H1 (cell line): Measurements from ENCODE around the gene CHRNA4. TPM values are rescaled to one million over a fixed set of nuclear protein-coding genes. Genes with fewer than 3 reads are reported as not detected.

Experiments used
- CEBPB ChIP-seq: IDR thresholded peaks from 2 replicates; pipeline ENCODE4 v1.6.1; 2012; ENCODE audit warnings: low read depth, low read length
- JUN ChIP-seq: IDR thresholded peaks from 2 replicates; pipeline ENCODE4 v1.6.1; 2011; ENCODE audit warnings: low read depth, mild to moderate bottlenecking, improper control_type of control experiment, low read length
- ZNF274 ChIP-seq: IDR thresholded peaks from 2 replicates; pipeline ENCODE4 v1.7.0; 2012; ENCODE audit warnings: low read length, borderline replicate concordance; ENCODE audit errors: extremely low read depth
- polyA plus RNA-seq, 7 experiments: library from polyadenylated mRNA; depleted of rRNA in 3 of 7; stranded (reverse) in 5 of 7; unstranded in 2 of 7; fragments of >200 nt in 5 of 7; fragments of 200-250 nt in 2 of 7; gene quantifications; 1 replicate in 5 of 7; 2 replicates in 1 of 7; 4 replicates in 1 of 7; pipeline versions ENCODE4 v1.2.1 to v1.2.3, GENCODE V29; 2011 to 2013; ENCODE audit warnings: missing spikeins in 2 of 7, mixed read lengths in 2 of 7
- total RNA-seq: library from RNA; stranded (reverse); fragmentation: NEBNext Ultra II Directional; extraction: Animal tissue kit (Norgen Biotek cat#: 25700); gene quantifications from 2 replicates; pipeline ENCODE4 v1.2.1, GENCODE V29; 2021
- TF ChIP-seq, protein P1 (sequence below): IDR thresholded peaks from 2 replicates; pipeline ENCODE4 v1.6.1; 2011; ENCODE audit warnings: low read length, improper control_type of control experiment

The CHRNA4 gene
- total and polyA plus RNA-seq, 2 of the 8 experiments (the other 6 are each of a cell fraction or from before 2014, with no cell fraction given): 4.3 to 5.7 TPM

DNA sequence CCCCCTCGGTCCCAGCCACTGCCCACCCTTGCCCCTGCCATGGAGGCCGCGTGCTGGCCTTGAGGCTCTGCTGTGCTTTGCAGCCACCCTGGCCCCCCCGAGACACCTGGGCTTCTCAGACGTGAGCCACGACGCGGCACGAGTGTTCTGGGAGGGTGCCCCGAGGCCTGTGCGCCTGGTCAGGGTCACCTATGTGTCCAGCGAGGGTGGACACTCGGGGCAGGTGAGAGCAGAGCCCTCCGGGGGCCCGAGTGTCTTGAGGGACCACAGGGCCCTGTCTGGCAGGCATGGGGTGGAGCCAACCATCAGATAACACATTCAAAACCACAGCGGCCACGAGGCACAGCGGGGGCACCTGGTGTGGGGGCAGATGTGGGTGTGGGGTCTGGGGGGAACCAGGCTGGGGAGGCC lies 49.3 kb downstream of the CHRNA4 start (continued):
- TF ChIP-seq CEBPB: no peak
- TF ChIP-seq ZNF274: no peak
- TF ChIP-seq, protein P1, sequence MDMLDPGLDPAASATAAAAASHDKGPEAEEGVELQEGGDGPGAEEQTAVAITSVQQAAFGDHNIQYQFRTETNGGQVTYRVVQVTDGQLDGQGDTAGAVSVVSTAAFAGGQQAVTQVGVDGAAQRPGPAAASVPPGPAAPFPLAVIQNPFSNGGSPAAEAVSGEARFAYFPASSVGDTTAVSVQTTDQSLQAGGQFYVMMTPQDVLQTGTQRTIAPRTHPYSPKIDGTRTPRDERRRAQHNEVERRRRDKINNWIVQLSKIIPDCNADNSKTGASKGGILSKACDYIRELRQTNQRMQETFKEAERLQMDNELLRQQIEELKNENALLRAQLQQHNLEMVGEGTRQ: no peak
- TF ChIP-seq JUN: no peak
